ENCODE data around the gene RER1. TPM values are rescaled to one million over a fixed set of nuclear protein-coding genes. Genes with fewer than 3 reads are reported as not detected.
A peak's percentile ranks its signal among the peaks of the same experiment; 100 is the strongest.

RER1 gene
- total and polyA plus RNA-seq, 10 donors: 51.1 to 131 (median 79.0) TPM

DNA sequence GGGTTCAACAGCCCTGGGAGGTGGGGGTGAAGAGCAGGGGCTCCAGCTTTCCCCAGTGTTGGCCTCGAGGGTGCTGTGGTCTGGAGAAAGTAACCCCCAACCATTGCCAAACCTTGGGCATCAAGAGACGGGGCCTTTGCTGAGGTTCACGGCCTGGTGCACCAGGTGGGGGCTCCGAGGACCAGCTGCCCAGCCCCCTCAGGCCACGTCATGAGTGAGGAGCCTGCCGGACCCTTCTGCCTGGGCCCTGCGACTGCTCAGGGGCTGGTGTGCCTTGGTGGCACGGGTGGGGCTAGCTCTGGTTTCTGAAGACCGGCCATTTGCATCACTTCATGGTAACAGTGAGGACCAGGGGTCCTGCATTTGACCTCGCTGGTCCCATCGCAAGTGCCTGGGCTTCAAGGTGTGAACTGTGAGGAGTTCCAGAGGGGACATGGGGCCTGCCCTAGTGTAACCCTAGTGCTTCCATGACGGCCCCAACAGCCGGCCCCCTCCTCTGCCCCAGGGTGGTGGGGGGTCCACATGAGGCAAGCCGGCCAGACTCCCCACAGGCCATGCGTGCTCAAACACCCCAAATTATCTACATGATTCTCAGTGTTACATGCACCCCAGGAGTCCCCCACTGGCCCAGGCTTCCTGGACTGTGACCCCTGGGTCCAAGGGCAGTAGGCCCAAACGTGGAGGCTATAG is 13.7 kb upstream of the RER1 start:
- WGBS, 5 donors: 85 to 92% (median 88%) methylated on average over 13 to 16 of the region's 16 CpGs
- intact Hi-C loops (cut with DNase I; ENCODE audit: low total_unique reads): no loop called here
- TF ChIP-seq POLR2AphosphoS5 (IDR thresholded peaks at IDR 0.05): no peak
- TF ChIP-seq, protein P1, sequence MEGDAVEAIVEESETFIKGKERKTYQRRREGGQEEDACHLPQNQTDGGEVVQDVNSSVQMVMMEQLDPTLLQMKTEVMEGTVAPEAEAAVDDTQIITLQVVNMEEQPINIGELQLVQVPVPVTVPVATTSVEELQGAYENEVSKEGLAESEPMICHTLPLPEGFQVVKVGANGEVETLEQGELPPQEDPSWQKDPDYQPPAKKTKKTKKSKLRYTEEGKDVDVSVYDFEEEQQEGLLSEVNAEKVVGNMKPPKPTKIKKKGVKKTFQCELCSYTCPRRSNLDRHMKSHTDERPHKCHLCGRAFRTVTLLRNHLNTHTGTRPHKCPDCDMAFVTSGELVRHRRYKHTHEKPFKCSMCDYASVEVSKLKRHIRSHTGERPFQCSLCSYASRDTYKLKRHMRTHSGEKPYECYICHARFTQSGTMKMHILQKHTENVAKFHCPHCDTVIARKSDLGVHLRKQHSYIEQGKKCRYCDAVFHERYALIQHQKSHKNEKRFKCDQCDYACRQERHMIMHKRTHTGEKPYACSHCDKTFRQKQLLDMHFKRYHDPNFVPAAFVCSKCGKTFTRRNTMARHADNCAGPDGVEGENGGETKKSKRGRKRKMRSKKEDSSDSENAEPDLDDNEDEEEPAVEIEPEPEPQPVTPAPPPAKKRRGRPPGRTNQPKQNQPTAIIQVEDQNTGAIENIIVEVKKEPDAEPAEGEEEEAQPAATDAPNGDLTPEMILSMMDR (IDR thresholded peaks at IDR 0.05 in 8 of 11, conservative IDR thresholded peaks at IDR 0.05 in 3 of 11): no peak
- no peak for TF ChIP-seq POLR2A (IDR thresholded peaks at IDR 0.05)
- Histone ChIP-seq H3K4me3 (no peak overlapping the region), H3K36me3 (no peaks in the 10 kb centered on the region), H3K9me3 (no peaks in the 10 kb centered on the region), H3K27ac (no peak overlapping the region), H3K4me1 (peaks cover 0 to 32% (median 15%) of the 10 kb centered on the region in 6 donors), H3K27me3 (replicated peaks in 1 of 7) (no peaks in the 10 kb centered on the region)
- peak; percentile 56 for DNase-seq

DNA sequence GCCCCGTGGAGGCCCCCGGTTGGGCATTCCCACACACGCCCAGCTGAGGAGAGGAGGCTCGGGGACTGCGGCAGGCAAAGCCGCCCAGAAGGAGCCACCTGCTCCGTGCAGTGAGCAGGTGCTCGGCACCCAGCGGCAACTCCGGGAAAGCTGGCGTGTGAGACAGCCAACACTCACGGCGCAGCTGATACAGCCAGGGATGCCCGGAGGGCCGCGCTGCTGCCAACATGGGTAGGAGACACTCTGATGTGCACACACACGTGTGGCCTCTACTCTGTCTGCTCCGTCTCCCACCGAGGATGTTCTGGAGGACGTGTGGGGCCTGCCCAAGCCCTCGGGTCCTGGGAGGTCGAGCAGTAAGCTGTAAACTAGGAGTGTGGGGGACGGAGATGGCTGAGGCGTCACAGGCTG is 13.2 kb upstream of the RER1 start:
- 87 to 94% (median 89%) methylated on average over 14 to 24 of the region's 24 CpGs for WGBS, 5 donors
- Histone ChIP-seq H3K9me3 (no peaks in the 10 kb centered on the region), H3K4me1 (peaks cover 0 to 32% (median 15%) of the 10 kb centered on the region in 6 donors), H3K36me3 (no peaks in the 10 kb centered on the region), H3K27ac (no peak overlapping the region), H3K4me3 (no peak overlapping the region), H3K27me3 (replicated peaks in 1 of 7) (no peaks in the 10 kb centered on the region)
- intact Hi-C loops (cut with DNase I; ENCODE audit: low total_unique reads): no loop called here
- peak; percentile 69 for DNase-seq
- no peak for TF ChIP-seq POLR2A (IDR thresholded peaks at IDR 0.05)
- TF ChIP-seq POLR2AphosphoS5 (IDR thresholded peaks at IDR 0.05): no peak
- TF ChIP-seq, protein P1 (IDR thresholded peaks at IDR 0.05 in 8 of 11, conservative IDR thresholded peaks at IDR 0.05 in 3 of 11): no peak

DNA sequence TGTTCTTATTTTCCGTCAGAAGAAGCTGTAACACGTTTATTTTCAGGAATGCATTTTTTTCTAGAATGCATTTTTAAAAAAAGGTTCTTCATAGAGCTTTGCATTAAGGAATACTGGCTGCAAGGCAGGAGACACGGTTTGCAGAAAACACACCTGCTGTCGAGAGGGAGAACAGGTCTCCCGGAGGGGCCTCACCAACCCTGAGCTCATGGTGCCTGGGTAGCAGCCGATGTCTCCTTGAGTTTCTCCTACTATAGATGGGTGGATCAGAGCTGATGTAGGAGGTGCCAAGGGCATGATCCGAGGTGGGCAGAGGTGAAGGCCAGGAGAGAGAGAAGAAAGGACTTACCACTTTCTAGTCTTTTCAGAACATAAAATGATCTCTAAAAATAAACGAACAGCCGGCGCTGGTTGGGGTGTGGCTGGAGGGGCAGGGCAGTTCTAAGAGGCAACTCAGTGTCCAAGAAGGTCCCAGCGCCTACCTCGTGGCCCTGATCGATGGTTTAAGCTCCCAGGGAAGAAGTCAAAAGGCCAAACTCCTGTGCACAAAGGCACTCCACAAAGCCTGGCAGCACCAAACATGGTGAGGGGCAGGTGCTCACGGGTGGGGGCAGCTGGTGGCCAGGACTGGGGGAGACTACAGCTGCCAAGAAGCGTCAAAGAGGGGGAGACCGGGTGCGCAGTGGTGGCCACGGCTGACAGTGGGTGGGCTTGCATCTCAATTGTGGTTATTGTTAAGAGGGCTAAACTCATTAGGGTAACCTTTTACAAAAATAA is 12.5 kb upstream of the RER1 start:
- 81 to 89% (median 86%) methylated on average over 18 of the region's 18 CpGs for whole genome bisulfite sequencing, 5 donors
- no peak for TF ChIP-seq POLR2A (IDR thresholded peaks at IDR 0.05)
- TF ChIP-seq, protein P1 (IDR thresholded peaks at IDR 0.05 in 8 of 11, conservative IDR thresholded peaks at IDR 0.05 in 3 of 11): no peak
- no peak for TF ChIP-seq POLR2AphosphoS5 (IDR thresholded peaks at IDR 0.05)
- peak overlapping the region in 1 of 8 donors; percentile 19 for H3K27ac ChIP-seq
- H3K9me3 ChIP-seq: no peaks in the 10 kb centered on the region
- peak; percentile 64 for DNase-seq
- peaks cover 0 to 32% (median 15%) of the 10 kb centered on the region in 6 donors for H3K4me1 ChIP-seq
- H3K27me3 ChIP-seq (replicated peaks in 1 of 7): no peaks in the 10 kb centered on the region
- H3K4me3 ChIP-seq: no peak overlapping the region
- no peaks in the 10 kb centered on the region for H3K36me3 ChIP-seq
- intact Hi-C loops (cut with DNase I; ENCODE audit: low total_unique reads): no loop called here

All from spleen (tissue), 11 donors.